GM12892 (cell line): Measurements from ENCODE around the gene SFTPB.

ENCODE experiments used
- POLR2A ChIP-seq: IDR thresholded peaks from 2 replicates; pipeline ENCODE4 v1.6.1; 2011; ENCODE audit warnings: low read depth, low read length, control low read depth
- TAF1 ChIP-seq: IDR thresholded peaks from 2 replicates; pipeline ENCODE4 v1.6.1; 2011; ENCODE audit warnings: low read depth, mild to moderate bottlenecking, control low read depth, low read length, borderline replicate concordance

DNA sequence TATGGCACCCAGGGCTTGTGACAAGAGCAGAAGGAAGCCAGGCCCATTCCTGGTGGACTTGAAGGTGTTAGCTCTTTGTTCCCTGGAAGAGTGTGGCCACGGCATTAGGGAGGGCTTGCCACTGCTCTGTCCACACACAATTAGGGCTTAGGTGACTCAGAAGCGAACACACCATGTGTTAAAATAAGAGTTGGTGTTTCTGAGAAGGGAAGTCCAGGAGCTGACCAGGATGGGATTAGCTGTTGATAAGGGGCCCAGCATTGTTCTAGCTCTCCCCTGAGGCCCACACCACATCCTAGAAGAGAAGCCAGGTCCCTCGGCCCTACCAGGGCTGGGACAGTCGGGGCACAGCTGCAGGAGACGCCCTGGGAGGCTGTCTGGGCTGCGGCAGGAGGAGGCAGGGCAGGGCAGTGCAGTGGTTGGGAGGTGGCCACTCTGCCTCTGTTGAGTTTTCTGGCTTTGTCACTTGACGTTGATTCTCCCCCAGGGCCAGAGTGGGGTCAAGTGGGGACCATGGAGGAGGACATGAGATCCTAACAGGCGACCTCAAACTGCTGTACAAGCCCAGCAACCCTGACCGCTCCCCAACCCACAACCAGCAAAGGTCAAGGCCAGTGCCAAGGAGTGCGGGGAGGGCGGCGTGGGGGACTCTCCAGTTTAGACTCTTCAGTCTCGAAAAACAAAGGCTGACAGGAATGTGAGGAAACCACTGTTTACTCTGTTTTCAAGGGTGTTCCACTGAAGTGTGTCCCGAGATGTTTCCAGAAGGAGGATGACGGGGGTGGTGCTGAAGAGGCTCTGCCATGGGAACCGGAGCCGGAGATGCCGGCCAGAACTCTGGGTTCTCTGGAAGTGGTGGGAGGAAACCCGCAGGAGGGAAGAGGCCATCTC lies 42.9 kb upstream of the SFTPB start:
- no peak for TF ChIP-seq TAF1
- TF ChIP-seq POLR2A = no peak
